Measurements from ENCODE around the gene KIF17.
A peak's percentile ranks its signal among the peaks of the same experiment; 100 is the strongest.

Gene KIF17

DNA sequence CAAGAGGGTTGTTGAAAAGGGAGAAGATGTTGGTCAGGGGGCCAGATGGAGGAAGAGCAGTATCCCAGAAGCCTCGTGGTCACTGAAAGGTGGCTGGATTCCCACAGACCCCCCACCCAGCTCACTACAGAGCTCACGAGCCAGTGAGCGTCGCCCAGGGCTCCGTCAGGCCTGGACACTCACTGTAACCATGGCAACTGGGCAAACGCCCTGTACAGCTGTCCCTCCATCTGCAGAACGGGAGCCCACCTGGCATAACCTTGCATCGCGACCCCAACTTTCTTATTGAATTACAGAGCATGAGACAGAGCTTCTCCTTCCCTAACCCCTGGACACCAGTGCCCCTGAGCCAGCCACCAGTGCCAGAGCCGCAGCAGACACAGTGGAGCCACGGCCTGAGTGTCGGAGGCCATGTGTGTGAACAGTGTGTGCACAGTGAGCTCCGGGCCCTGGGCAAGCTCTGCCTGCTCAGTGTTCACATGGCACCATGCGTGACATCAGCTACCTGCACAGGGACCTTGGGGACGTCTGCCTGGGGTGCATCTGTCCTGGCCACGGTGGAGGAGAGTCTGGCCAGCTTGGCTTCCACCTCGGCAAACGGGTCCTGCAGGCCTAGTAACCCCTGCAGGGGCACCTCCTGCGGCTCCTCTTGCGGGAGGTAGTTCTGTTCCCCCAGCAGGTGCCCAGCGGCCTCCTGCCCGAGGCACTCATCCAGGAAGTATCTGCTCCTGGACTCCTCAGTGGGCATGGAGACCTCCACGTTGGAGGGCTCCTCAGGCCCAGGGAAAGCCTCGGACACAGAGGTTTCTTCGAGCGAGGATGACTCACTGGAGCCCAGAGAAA, 30.7 kb downstream of the KIF17 start:
- Histone ChIP-seq H3K4me2 (ENCODE audit: insufficient read depth, low read length, poor library complexity, severe bottlenecking) (no peak overlapping the region), H3K9ac (ENCODE audit: low read depth, low read length, poor library complexity) (no peak overlapping the region), H3K79me1 (ENCODE audit: low read depth, low read length) (no peaks in the 10 kb centered on the region), H2BK120ac (ENCODE audit: low read depth, low read length) (no peak overlapping the region), H3K36me3 (replicated peaks in 1 of 2; ENCODE audit: control insufficient read depth in 2 of 2, insufficient read depth in 2 of 2, low read length in 2 of 2) (peaks cover 0 to 4% of the 10 kb centered on the region in 2 donors), H4K8ac (ENCODE audit: low read depth, low read length) (no peak overlapping the region), H4K91ac (ENCODE audit: low read depth, low read length, poor library complexity) (peak overlapping the region; percentile 85), H3K18ac (ENCODE audit: low read length) (peak overlapping the region; percentile 80), H3K4me1 (ENCODE audit: control insufficient read depth in 2 of 2, insufficient read depth in 1 of 2, low read depth in 1 of 2, low read length in 2 of 2) (no peaks in the 10 kb centered on the region), H2AFZ (ENCODE audit: low read length) (no peak overlapping the region), H2BK15ac (ENCODE audit: low read length) (peak overlapping the region; percentile 30), H3K27ac (replicated peaks; ENCODE audit: low read length) (no peak overlapping the region), H3K23ac (ENCODE audit: low read depth, low read length, poor library complexity) (peak overlapping the region; percentile 25), H2AK5ac (ENCODE audit: low read depth, low read length) (peak overlapping the region; percentile 61), H3K14ac (ENCODE audit: low read length) (no peak overlapping the region), H3K27me3 (ENCODE audit: control insufficient read depth in 3 of 3, insufficient read depth in 3 of 3, low read depth in 1 of 3, low read length in 3 of 3) (no peaks in the 10 kb centered on the region), H3K4me3 (ENCODE audit: low read length in 2 of 2) (no peak overlapping the region), H2BK5ac (ENCODE audit: low read length) (peak overlapping the region; percentile 68), H2BK12ac (ENCODE audit: low read length) (peak overlapping the region; percentile 41), H3K4ac (ENCODE audit: low read length) (no peak overlapping the region), H3K9me3 (replicated peaks in 1 of 2; ENCODE audit: control insufficient read depth in 2 of 2, insufficient read depth in 1 of 2, low read depth in 1 of 2, low read length in 2 of 2) (peaks cover 0 to 3% of the 10 kb centered on the region in 2 donors)
- no peak for DNase-seq (ENCODE audit: low spot score)
- no CpG with 5 or more reads among the region's 26 CpGs for WGBS, 2 donors (ENCODE audit: extremely low coverage in 2 of 2, insufficient read length in 2 of 2, insufficient replicate concordance in 1 of 2)

DNA sequence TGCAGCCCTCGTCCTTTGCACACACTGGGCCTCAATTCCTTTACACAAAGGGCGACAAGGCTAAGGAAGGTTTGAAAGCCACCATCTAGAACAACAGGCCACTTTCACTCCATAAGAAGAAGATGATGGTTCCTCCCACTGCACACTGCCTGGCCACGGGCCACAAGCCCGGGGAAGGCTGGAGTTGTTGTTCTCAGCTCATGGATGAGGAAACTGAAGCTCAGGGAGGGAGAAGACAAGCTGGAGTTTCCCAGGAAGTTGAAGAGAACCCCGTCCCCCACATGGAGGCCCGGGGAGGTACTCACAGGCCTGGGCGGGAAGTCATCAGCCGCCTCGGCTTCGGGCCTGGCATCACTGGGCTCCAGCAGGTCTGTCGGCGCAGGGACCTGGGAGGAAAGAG, 32.1 kb downstream of the KIF17 start:
- Histone ChIP-seq H3K79me1 (ENCODE audit: low read depth, low read length) (no peaks in the 10 kb centered on the region), H3K9me3 (replicated peaks in 1 of 2; ENCODE audit: control insufficient read depth in 2 of 2, insufficient read depth in 1 of 2, low read depth in 1 of 2, low read length in 2 of 2) (peaks cover 0 to 2% of the 10 kb centered on the region in 2 donors), H2BK120ac (ENCODE audit: low read depth, low read length) (no peak overlapping the region), H3K9ac (ENCODE audit: low read depth, low read length, poor library complexity) (peak overlapping the region; percentile 21), H2BK15ac (ENCODE audit: low read length) (no peak overlapping the region), H2AK5ac (ENCODE audit: low read depth, low read length) (no peak overlapping the region), H3K4me2 (ENCODE audit: insufficient read depth, low read length, poor library complexity, severe bottlenecking) (no peak overlapping the region), H4K91ac (ENCODE audit: low read depth, low read length, poor library complexity) (no peak overlapping the region), H2AFZ (ENCODE audit: low read length) (peak overlapping the region; percentile 18), H3K18ac (ENCODE audit: low read length) (no peak overlapping the region), H3K27ac (replicated peaks; ENCODE audit: low read length) (no peak overlapping the region), H3K27me3 (ENCODE audit: control insufficient read depth in 3 of 3, insufficient read depth in 3 of 3, low read depth in 1 of 3, low read length in 3 of 3) (no peaks in the 10 kb centered on the region), H3K14ac (ENCODE audit: low read length) (no peak overlapping the region), H3K4me3 (ENCODE audit: low read length in 2 of 2) (no peak overlapping the region), H2BK5ac (ENCODE audit: low read length) (peak overlapping the region; percentile 82), H3K23ac (ENCODE audit: low read depth, low read length, poor library complexity) (no peak overlapping the region), H4K8ac (ENCODE audit: low read depth, low read length) (no peak overlapping the region), H3K36me3 (replicated peaks in 1 of 2; ENCODE audit: control insufficient read depth in 2 of 2, insufficient read depth in 2 of 2, low read length in 2 of 2) (peaks cover 0 to 5% of the 10 kb centered on the region in 2 donors), H3K4me1 (ENCODE audit: control insufficient read depth in 2 of 2, insufficient read depth in 1 of 2, low read depth in 1 of 2, low read length in 2 of 2) (no peaks in the 10 kb centered on the region), H2BK12ac (ENCODE audit: low read length) (no peak overlapping the region), H3K4ac (ENCODE audit: low read length) (no peak overlapping the region)
- DNase-seq (ENCODE audit: low spot score), result no peak
- no CpG with 5 or more reads among the region's 12 CpGs for WGBS, 2 donors (ENCODE audit: extremely low coverage in 2 of 2, insufficient read length in 2 of 2, insufficient replicate concordance in 1 of 2)

DNA sequence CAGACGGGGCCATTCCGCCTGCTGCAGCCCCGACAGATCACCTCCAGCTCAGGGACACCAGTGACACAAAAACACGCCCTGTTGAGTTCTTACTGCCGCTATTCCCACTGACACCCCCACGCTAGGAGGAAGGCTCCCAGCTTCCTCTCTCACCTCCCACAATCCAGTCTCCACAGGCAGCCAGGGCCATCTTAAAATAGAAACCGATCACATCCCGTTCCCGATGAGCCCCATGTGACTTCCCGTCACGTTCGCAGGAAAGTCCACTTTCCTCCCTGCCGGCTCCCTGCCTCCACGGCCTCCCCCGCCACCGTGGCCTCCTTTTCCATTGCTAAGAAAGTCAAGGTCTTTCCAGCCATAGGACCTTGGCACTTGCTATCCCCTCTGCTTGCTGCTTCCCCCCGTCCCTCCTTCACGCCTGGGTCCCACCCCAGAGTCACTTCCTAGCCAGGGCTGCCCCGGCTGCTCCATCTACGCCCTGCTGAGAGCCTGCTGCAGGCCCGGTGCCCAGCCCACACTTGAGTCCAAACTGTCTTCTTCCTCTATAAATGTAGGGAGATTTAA, 32.6 kb downstream of the KIF17 start:
- no peak overlapping the region for H3K18ac ChIP-seq (ENCODE audit: low read length)
- H3K4me1 ChIP-seq (ENCODE audit: control insufficient read depth in 2 of 2, insufficient read depth in 1 of 2, low read depth in 1 of 2, low read length in 2 of 2), result no peaks in the 10 kb centered on the region
- no peaks in the 10 kb centered on the region for H3K27me3 ChIP-seq (ENCODE audit: control insufficient read depth in 3 of 3, insufficient read depth in 3 of 3, low read depth in 1 of 3, low read length in 3 of 3)
- H2BK15ac ChIP-seq (ENCODE audit: low read length), result no peak overlapping the region
- WGBS, 2 donors (ENCODE audit: extremely low coverage in 2 of 2, insufficient read length in 2 of 2, insufficient replicate concordance in 1 of 2), result no CpG with 5 or more reads among the region's 21 CpGs
- H3K14ac ChIP-seq (ENCODE audit: low read length), result no peak overlapping the region
- H3K23ac ChIP-seq (ENCODE audit: low read depth, low read length, poor library complexity), result peak overlapping the region; percentile 73
- no peak overlapping the region for H3K4me3 ChIP-seq (ENCODE audit: low read length in 2 of 2)
- no peaks in the 10 kb centered on the region for H3K79me1 ChIP-seq (ENCODE audit: low read depth, low read length)
- no peak for DNase-seq (ENCODE audit: low spot score)
- peaks cover 0 to 2% of the 10 kb centered on the region in 2 donors for H3K9me3 ChIP-seq (replicated peaks in 1 of 2; ENCODE audit: control insufficient read depth in 2 of 2, insufficient read depth in 1 of 2, low read depth in 1 of 2, low read length in 2 of 2)
- H4K91ac ChIP-seq (ENCODE audit: low read depth, low read length, poor library complexity), result no peak overlapping the region
- H3K27ac ChIP-seq (replicated peaks; ENCODE audit: low read length), result no peak overlapping the region
- peak overlapping the region; percentile 18 for H2AFZ ChIP-seq (ENCODE audit: low read length)
- H4K8ac ChIP-seq (ENCODE audit: low read depth, low read length), result no peak overlapping the region
- H3K9ac ChIP-seq (ENCODE audit: low read depth, low read length, poor library complexity), result no peak overlapping the region
- H3K36me3 ChIP-seq (replicated peaks in 1 of 2; ENCODE audit: control insufficient read depth in 2 of 2, insufficient read depth in 2 of 2, low read length in 2 of 2), result peaks cover 0 to 5% of the 10 kb centered on the region in 2 donors
- no peak overlapping the region for H3K4me2 ChIP-seq (ENCODE audit: insufficient read depth, low read length, poor library complexity, severe bottlenecking)
- no peak overlapping the region for H3K4ac ChIP-seq (ENCODE audit: low read length)
- H2AK5ac ChIP-seq (ENCODE audit: low read depth, low read length), result peak overlapping the region; percentile 56
- peak overlapping the region; percentile 41 for H2BK12ac ChIP-seq (ENCODE audit: low read length)
- H2BK5ac ChIP-seq (ENCODE audit: low read length), result peak overlapping the region; percentile 82
- peak overlapping the region; percentile 72 for H2BK120ac ChIP-seq (ENCODE audit: low read depth, low read length)

DNA sequence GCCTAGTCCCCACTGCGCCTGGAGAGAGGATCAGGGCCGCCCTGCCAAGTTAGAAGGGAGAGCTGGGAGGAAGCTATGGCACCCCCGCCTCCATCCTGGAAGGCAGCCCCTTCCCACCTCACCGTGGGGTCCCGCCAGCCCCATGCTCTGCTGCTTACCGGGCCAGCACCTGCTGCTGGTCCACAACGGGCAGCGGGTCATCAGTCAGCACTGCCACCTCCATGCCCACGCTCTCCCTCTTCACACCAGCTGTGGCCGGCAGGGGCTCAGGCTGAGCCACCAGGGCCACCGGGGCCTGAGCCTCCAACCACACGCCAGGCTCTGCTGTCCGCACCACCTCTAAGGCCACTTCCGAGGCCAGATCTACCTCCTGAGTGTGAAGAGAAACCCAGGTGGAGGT, 33.2 kb downstream of the KIF17 start:
- H3K4me2 ChIP-seq (ENCODE audit: insufficient read depth, low read length, poor library complexity, severe bottlenecking), result no peak overlapping the region
- no peak overlapping the region for H4K91ac ChIP-seq (ENCODE audit: low read depth, low read length, poor library complexity)
- peaks cover 0 to 5% of the 10 kb centered on the region in 2 donors for H3K36me3 ChIP-seq (replicated peaks in 1 of 2; ENCODE audit: control insufficient read depth in 2 of 2, insufficient read depth in 2 of 2, low read length in 2 of 2)
- no peaks in the 10 kb centered on the region for H3K27me3 ChIP-seq (ENCODE audit: control insufficient read depth in 3 of 3, insufficient read depth in 3 of 3, low read depth in 1 of 3, low read length in 3 of 3)
- H3K27ac ChIP-seq (replicated peaks; ENCODE audit: low read length), result no peak overlapping the region
- no peak for DNase-seq (ENCODE audit: low spot score)
- H3K4me3 ChIP-seq (ENCODE audit: low read length in 2 of 2), result no peak overlapping the region
- no peaks in the 10 kb centered on the region for H3K4me1 ChIP-seq (ENCODE audit: control insufficient read depth in 2 of 2, insufficient read depth in 1 of 2, low read depth in 1 of 2, low read length in 2 of 2)
- no peak overlapping the region for H2AK5ac ChIP-seq (ENCODE audit: low read depth, low read length)
- H3K23ac ChIP-seq (ENCODE audit: low read depth, low read length, poor library complexity), result peak overlapping the region; percentile 73
- H2BK5ac ChIP-seq (ENCODE audit: low read length), result peak overlapping the region; percentile 82
- H3K4ac ChIP-seq (ENCODE audit: low read length), result no peak overlapping the region
- peak overlapping the region; percentile 28 for H3K18ac ChIP-seq (ENCODE audit: low read length)
- H3K79me1 ChIP-seq (ENCODE audit: low read depth, low read length), result no peaks in the 10 kb centered on the region
- peak overlapping the region; percentile 72 for H2BK120ac ChIP-seq (ENCODE audit: low read depth, low read length)
- peak overlapping the region; percentile 77 for H3K9ac ChIP-seq (ENCODE audit: low read depth, low read length, poor library complexity)
- peaks cover 0 to 2% of the 10 kb centered on the region in 2 donors for H3K9me3 ChIP-seq (replicated peaks in 1 of 2; ENCODE audit: control insufficient read depth in 2 of 2, insufficient read depth in 1 of 2, low read depth in 1 of 2, low read length in 2 of 2)
- H4K8ac ChIP-seq (ENCODE audit: low read depth, low read length), result no peak overlapping the region
- WGBS, 2 donors (ENCODE audit: extremely low coverage in 2 of 2, insufficient read length in 2 of 2, insufficient replicate concordance in 1 of 2), result no CpG with 5 or more reads among the region's 14 CpGs
- peak overlapping the region; percentile 56 for H3K14ac ChIP-seq (ENCODE audit: low read length)
- H2BK15ac ChIP-seq (ENCODE audit: low read length), result no peak overlapping the region
- peak overlapping the region; percentile 41 for H2BK12ac ChIP-seq (ENCODE audit: low read length)
- peak overlapping the region; percentile 39 for H2AFZ ChIP-seq (ENCODE audit: low read length)
